ENCODE data around the gene FAM107B. TPM values are rescaled to one million over a fixed set of nuclear protein-coding genes. Genes with fewer than 3 reads are reported as not detected.

The FAM107B gene
- polyA plus RNA-seq, 1 donor = 105 TPM

GRCh38 chr10:14560791-14561765 lies 213.6 kb downstream of the FAM107B start:
- DNase-seq = no peak

- no peak for DNase-seq
Measured at GRCh38 chr10:14560274-14560673, 214.4 kb downstream of the FAM107B start.

DNA sequence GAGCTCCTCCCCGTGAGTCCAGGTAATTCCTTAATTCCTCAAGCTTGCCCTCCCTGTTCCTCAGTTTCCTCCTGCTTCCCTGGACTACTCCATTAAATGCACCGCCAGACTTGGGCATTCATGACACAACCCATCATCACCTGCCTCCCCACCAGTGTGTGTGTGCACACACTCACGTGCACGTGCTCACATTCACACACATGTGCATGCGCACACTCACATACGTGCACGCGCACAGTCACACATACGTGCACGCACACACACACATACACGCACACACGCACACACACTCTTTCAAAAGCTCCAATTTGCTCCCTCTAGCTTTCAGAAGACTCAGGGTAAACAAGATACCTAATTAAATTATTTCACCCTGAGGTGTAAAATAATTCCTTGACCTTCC lies 216.7 kb downstream of the FAM107B start:
- DNase-seq = no peak

DNA sequence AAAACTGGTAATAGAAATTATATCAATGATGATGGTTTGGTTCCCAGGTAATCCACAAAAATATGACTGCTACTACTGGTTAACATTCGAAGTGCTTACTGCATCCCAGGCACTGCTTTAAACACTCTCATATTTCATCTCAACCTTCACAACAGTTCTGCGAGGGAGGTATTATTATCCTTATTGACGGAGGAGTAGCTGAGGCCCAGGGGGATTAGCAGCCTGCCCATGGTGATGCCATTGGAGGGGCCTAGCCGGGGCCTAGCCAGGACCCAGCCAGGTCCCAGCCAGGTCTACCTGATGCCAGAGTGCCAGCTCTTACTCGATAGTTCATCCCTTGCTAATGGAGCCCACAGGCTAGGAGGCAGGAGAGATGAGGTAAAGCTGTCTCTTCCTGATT lies 217.1 kb downstream of the FAM107B start:
- DNase-seq = no peak

DNA sequence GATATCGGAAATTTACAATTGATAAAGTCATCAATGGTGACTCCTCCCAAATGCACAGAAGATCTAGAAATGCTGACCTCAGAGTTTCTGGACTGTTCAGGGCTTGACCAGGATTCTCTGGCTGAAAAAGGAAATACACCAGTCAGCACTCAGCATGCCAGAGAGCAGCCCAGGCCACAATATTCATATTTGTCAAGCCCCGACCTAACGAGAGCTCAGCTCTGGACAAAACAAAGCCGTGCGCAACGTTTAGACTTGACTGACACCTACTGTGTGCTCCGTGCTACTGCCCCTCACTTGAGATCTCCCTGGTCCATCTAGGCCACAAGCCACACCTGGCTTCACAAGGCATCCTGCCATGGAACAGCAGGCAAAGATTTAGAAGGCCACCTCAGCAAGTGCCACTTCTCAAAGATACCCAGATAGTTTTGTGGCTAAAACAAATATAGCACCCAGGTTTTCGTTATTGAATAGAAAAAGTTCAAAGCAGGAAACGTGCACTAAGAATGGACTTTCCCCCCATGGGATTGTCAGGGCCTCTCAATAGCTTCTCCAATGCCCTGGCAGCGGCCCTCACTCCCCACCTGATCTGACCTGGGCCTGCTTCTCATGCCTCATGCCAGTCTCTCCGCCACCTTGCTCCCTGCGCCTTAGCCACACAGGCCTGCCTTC lies 218.3 kb downstream of the FAM107B start:
- no peak for DNase-seq

- DNase-seq = no peak
Measured at GRCh38 chr10:14555807-14556206, 218.9 kb downstream of the FAM107B start.

GRCh38 chr10:14554491-14555205 lies 220.0 kb downstream of the FAM107B start:
- no peak for DNase-seq

- peak; percentile 40 for DNase-seq
Measured at GRCh38 chr10:14554091-14554490, 220.6 kb downstream of the FAM107B start.

- DNase-seq = no peak
Measured at GRCh38 chr10:14553448-14553847, 221.2 kb downstream of the FAM107B start.

GRCh38 chr10:14552015-14552414 lies 222.7 kb downstream of the FAM107B start:
- DNase-seq = no peak

DNA sequence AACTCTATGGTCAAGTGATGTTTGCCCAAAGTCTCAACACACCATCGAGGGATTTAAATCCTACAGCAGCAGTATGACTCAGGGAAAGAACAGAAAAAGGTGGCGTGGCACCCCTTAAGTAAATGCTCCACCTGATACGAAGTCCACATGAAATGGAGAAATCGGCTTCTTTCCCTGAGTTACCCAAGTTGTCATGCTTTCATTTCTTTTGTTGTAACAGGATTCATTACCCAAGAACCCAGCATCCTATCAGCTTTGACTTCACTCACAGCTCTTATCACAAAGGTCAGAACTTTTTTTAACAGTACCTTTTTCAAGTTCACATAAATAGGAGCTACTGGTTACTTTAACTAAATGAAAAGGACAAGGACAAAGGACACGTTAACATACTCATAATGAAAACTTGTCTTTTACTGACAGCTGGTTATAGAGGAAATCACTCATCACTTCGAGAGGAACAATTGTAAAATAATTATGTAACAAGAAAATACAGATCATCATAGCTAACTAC lies 224.2 kb downstream of the FAM107B start:
- no peak for DNase-seq

DNA sequence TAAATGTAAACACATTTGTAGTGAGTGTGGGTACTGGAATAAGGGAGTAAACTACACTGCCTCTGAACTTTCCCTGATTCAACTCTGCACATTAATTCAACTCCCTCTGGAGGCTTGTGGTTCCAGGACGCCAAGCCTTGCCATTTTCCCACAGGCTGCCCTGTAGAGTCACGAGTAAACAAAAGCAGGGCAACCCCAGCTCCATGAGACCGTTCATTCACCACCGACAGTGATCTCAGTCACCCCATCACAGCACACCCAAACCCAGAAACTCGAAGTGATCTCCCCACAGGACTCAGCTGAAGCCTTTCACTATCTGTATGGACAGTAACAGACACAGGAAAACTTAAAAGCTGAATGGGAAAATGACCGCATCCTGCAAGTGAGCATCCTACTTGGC lies 225.2 kb downstream of the FAM107B start:
- DNase-seq = no peak

DNA sequence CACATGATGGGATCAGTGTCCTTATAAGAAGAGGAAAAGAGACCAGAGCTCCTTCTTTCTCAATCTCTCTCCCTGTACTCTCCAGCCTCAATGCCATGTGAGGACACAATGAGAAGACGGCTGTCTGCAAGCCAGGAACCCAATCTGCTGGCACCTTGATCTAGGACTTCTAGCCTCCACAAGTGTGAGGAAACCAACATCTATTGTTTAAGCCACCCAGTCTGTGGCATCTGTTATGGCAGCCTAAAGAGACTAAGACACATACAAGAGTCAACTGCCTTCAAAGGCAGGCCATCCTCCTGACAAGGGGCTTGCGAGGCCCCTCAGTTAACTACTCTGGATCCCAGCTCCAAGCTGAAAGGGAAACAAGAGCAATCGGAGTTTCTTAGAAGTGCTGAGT lies 225.7 kb downstream of the FAM107B start:
- no peak for DNase-seq

GRCh38 chr10:14548474-14548873 lies 226.2 kb downstream of the FAM107B start:
- DNase-seq = no peak

DNA sequence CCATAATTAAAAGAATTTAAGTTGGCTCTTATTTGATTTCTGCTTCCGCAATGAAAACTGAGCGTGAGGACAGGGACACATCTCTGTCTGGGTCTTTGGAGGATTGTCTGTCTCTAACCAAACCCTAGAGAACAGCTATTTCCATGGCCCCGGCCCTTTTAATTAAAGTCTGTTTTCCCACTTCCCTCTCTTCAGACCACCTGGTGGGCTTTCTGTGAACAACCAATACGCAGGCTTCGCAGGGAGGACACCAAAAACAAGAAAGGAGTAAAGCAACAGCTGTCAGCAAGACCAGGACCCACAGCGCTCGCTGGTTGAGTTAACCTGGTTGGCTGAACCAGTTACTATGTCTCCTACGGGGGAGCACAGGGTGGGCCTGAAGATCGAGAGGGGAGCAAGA lies 226.9 kb downstream of the FAM107B start:
- no peak for DNase-seq

DNA sequence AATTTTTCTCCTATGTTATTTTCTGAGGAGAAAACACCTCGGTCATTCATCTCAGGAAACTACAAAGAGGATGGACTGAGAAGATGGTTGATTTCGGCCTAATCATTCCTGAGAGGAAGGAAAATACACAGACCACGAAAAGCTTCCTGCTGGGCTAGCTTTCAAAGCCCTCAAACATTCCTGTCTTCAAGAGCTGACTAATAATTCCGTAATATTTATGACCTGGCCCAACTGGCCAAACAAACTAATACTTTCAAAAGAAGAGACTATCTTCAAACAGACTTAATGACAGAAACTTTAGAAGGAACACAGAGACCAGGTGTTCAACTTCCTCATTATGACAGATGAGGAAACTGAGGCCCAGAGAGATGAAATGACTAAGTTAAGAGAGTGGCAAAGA lies 228.9 kb downstream of the FAM107B start:
- no peak for DNase-seq

DNA sequence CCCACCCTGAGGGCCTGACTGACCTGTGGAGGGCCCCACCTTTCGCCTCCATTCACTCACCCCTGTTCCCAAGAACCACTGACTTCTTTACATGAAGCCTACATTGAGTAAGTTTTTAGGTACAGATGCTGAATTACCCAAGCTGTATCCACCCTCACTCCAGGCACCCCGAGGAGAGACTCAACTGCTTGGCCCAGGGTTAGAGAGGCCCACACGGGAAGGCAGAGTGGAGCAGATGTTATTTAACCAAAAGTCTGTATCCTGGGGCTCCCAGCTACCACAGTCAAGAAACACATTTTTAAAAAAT lies 230.8 kb downstream of the FAM107B start:
- DNase-seq = no peak

GRCh38 chr10:14543046-14543903 lies 231.4 kb downstream of the FAM107B start:
- DNase-seq = no peak

- no peak for DNase-seq
Measured at GRCh38 chr10:14541379-14541778, 233.3 kb downstream of the FAM107B start.

DNA sequence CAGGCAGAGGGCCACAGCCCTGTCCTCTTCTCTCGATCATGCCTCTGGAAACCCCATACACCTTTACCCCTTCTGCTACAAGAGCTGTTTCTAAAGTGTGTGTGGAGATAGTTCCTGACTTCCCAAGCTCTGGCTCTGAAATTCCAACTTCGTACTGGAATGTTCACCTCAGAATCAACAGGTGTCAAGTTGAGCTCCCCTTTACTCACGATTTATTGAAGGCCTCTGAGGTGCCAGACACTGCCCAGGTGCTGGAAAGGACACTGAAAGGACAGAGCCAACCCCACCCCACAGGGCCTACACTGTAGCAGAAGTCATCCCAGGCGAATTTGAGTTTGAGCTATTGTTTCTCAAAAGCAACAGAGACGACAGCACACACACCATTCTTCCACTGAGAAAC lies 234.1 kb downstream of the FAM107B start:
- DNase-seq = no peak

- DNase-seq = no peak
Measured at GRCh38 chr10:14540062-14540461, 234.6 kb downstream of the FAM107B start.

GRCh38 chr10:14539176-14539575 lies 235.5 kb downstream of the FAM107B start:
- DNase-seq = no peak

All from left kidney (tissue), 2 donors.